Measurements from ENCODE around the gene GNS.

GNS gene

GRCh38 chr12:64716839-64717455 is 42.3 kb downstream of the GNS start:
- no peak overlapping the region for H3K4me3 ChIP-seq (ENCODE audit: low read depth, low read length)
- no peak for TF ChIP-seq CTCF (IDR thresholded peaks at IDR 0.05; ENCODE audit: low read depth, low read length, missing control alignments)
- no peak for DNase-seq (ENCODE audit: low read depth)

- no peak for TF ChIP-seq CTCF (IDR thresholded peaks at IDR 0.05; ENCODE audit: low read depth, low read length, missing control alignments)
- H3K4me3 ChIP-seq (ENCODE audit: low read depth, low read length), result no peak overlapping the region
- DNase-seq (ENCODE audit: low read depth), result no peak
These were observed 42.8 kb downstream of the GNS start for GRCh38 chr12:64716371-64716770.

GRCh38 chr12:64714551-64714968 is 44.6 kb downstream of the GNS start:
- no peak for DNase-seq (ENCODE audit: low read depth)
- H3K4me3 ChIP-seq (ENCODE audit: low read depth, low read length), result no peak overlapping the region
- no peak for TF ChIP-seq CTCF (IDR thresholded peaks at IDR 0.05; ENCODE audit: low read depth, low read length, missing control alignments)

GRCh38 chr12:64713376-64713775 is 45.8 kb downstream of the GNS start:
- no peak for TF ChIP-seq CTCF (IDR thresholded peaks at IDR 0.05; ENCODE audit: low read depth, low read length, missing control alignments)
- no peak overlapping the region for H3K4me3 ChIP-seq (ENCODE audit: low read depth, low read length)
- no peak for DNase-seq (ENCODE audit: low read depth)

- TF ChIP-seq CTCF (IDR thresholded peaks at IDR 0.05; ENCODE audit: low read depth, low read length, missing control alignments), result no peak
- DNase-seq (ENCODE audit: low read depth), result no peak
- no peak overlapping the region for H3K4me3 ChIP-seq (ENCODE audit: low read depth, low read length)
These were observed 49.8 kb downstream of the GNS start for GRCh38 chr12:64709429-64709828.

GRCh38 chr12:64707926-64708325 is 51.3 kb downstream of the GNS start:
- no peak for DNase-seq (ENCODE audit: low read depth)
- H3K4me3 ChIP-seq (ENCODE audit: low read depth, low read length), result no peak overlapping the region
- no peak for TF ChIP-seq CTCF (IDR thresholded peaks at IDR 0.05; ENCODE audit: low read depth, low read length, missing control alignments)

- no peak overlapping the region for H3K4me3 ChIP-seq (ENCODE audit: low read depth, low read length)
- no peak for DNase-seq (ENCODE audit: low read depth)
- TF ChIP-seq CTCF (IDR thresholded peaks at IDR 0.05; ENCODE audit: low read depth, low read length, missing control alignments), result no peak
These were observed 51.8 kb downstream of the GNS start for GRCh38 chr12:64707362-64707761.
